Dermis blood vessel endothelial cell (primary cell): ENCODE measurements around the gene ZNF280A. TPM values are rescaled to one million over a fixed set of nuclear protein-coding genes. Genes with fewer than 3 reads are reported as not detected.
A peak's percentile ranks its signal among the peaks of the same experiment; 100 is the strongest.

Experiments
- DNase-seq: peaks from one replicate; pipeline ENCODE4 v3.0.0; 2010
- total RNA-seq: library from RNA; depleted of rRNA; stranded (reverse); fragments of >200 nt; gene quantifications from 2 replicates; pipeline ENCODE4 v1.2.3, GENCODE V29; 2014

ZNF280A gene
- total RNA-seq, 1 donor from 2014 or later = not detected

DNA sequence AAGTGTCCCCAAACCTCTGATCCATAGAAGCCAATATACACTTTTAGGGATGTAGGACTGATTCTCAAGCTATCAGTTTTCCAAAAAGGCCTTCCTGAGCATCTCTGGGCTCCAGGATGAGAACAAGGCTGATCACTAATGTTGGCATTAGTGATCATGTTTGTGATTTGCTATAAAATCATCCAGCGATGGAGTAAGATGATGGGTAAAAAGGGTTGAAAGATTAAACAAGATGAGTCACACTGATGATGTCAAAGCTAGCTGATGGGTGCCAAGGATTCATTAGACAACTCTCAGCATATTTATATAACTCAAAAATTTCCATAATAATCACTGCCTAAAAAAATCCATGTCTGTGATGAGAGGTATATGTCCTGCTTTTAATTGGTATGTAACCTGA, 54.3 kb downstream of the ZNF280A start:
- no peak for DNase-seq

DNA sequence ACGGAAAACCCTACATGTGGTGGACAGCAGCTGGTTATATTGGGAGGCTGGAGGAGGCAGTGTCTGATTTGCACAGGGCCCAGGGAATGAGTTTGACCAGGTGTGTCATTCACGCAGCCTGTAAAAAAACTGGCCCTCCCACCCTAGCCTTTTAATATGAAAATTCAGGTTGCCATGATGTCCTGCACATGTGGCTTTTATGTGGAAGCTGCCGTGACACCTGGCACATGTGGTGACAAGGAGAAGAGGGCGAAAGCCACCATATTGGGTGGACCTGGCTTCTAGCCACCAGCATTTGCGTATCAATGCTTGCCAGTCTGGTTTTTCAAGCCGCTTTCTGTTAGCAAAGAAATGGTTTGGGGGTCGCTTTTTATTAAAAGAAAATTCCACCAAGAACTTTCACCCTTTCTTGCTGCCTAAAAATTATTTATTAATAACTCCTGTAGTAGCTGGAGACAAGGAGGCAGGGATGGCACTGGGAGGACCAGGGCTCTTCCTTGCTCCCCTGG, 54.9 kb downstream of the ZNF280A start:
- DNase-seq = no peak

DNA sequence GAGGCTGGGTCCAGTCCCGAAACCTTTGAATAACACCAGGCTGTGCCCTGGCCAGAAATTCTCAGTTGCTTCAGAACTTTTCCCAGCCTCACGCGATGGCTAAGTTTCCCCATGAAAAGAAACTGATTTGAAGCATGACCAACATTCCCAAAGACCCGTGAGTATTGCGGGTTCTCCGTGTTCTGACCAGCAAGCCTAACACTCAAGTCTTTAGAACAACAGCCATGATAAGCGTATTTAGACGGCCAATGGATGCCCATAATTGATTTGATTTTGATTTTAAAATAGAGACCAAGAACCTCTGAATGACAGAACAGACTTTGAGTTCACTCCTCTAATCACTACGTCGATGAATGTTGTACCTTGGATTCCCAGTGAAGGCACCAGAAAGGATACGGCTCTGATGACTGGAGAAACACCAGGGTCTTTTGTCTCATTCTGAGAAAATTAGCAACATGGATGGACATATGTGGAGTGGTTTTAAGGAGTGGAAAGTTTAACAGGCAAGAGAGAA, 55.5 kb downstream of the ZNF280A start:
- DNase-seq = no peak

DNA sequence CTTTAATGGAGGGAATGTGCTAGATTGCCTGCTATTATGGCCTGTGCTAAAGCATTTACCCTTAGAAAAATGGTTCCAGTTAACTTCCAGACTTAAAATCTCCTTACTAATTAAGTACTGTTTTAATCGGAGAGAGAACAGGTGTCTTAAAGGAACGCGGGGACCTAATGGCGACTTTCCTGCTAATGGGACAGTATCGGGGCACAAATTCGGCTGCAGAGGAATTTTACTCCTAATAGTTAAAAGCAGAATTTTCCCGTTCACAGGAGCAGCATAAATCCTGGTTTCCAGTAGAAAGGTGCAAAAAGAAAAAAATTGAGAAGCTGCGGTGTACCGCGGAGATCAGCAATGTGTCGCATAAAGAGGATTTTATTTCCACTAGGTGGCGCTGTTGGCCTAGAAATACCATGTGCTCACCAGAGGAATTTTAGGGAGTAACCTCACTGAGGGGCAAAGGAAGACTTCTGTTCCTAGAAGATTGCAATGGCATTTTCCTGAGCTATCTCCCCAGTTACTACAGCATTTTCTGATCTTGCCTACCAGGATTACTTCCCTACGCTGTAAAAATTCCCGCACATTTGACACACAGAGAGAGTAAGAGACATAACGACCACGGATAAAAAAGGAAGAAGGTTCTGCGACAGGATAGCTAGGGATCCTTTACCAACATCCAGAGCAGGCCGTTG, 56.1 kb downstream of the ZNF280A start:
- DNase-seq = peak; percentile 76

Other genes with a start within 250 kb of the ZNF280A start
- 0.68 and 0.93 TPM in 2 replicates for gene ZNF280B, start 11.5 kb downstream of the ZNF280A start, total RNA-seq
- not detected in 2 replicates for gene PRAME, start 39.0 kb upstream of the ZNF280A start, total RNA-seq
- gene GGTLC2, start 124.3 kb upstream of the ZNF280A start, total RNA-seq = not detected in 2 replicates